Stimulated activated CD4-positive, alpha-beta T cell treated with anti-CD3 and anti-CD28 coated beads, Interleukin-15, amount 100 ng/mL, for 1 hour (primary cell): Measurements from ENCODE around the gene KLF7.
A peak's percentile ranks its signal among the peaks of the same experiment; 100 is the strongest.

Experiments used
- DNase-seq, 2 donors: peaks; one replicate each; pipeline ENCODE4 v3.0.0-alpha.2; 2020; ENCODE audit warnings: low read depth in 1 of 2, low spot score in 1 of 2

KLF7 gene

DNA sequence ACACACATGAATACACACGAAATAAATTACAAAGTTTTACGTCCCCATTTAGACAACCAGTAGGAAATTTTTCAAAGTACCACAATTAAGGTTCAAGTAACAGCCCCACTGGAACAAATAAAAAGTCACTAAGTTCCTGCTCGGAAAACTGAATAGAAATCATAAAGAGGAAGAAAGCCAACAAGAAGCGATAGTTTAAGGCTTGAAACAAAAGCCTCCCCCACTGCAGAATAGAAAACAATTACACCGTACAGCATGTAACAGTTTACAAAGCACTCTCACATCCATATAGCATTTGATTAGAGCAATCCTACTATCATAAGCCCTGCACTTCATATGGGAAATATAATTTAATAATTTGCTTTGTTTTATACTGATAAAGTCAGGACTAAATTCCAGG lies 15.5 kb downstream of the KLF7 start:
- no peak for DNase-seq

GRCh38 chr2:207149249-207150213 lies 16.2 kb downstream of the KLF7 start:
- no peak for DNase-seq

- no peak for DNase-seq
These were observed 17.7 kb downstream of the KLF7 start for GRCh38 chr2:207148020-207148419.

DNA sequence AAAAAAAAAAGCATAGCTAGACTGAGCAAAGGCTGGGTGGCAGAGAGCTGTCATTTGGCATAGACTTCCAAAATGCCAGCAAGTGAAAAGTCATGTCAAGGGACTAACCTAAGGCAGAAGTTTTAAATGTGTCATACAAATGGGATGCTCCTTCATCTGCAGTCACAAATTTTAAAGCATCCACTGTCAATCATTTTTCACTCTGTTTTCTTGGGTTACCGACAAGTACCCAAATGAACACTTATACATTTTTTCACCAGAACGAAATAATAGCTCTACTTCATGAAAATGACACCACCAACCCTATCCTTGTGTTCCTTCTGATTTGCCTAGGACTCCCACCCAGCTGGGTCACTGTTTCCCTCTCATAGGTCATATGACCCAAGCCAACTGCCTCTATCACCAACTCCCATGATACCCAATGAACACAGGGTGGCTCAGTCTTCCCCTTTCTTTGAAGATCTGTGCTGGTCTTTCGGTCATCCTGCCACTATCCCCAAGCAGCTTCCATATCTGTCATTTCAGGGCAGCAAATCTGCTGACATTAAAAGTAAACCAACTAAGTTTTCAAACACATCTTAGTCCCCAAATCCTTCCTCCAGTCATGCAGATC lies 21.5 kb downstream of the KLF7 start:
- DNase-seq: no peak

GRCh38 chr2:207143215-207144172 lies 22.3 kb downstream of the KLF7 start:
- peak in 1 of 2 donors; percentile 25 for DNase-seq

DNA sequence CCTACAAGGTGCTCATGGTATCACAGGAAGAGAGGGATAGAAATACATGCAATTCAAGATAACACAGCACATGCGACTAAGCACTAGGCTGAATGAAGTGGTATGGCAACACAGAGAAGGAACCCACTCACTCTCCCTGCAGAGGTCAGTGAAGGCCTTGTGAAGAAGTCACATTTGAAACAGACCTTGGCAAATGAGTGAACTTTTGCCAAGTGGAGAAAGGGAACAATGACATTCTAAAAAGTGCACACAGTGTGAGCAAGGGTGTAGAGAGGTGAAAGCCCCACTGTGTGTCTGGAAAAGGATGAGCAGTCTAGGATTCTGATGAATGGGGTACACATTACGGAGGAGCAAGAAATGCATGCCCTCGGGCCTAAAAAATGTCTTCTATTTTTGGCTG lies 23.3 kb downstream of the KLF7 start:
- no peak for DNase-seq

DNA sequence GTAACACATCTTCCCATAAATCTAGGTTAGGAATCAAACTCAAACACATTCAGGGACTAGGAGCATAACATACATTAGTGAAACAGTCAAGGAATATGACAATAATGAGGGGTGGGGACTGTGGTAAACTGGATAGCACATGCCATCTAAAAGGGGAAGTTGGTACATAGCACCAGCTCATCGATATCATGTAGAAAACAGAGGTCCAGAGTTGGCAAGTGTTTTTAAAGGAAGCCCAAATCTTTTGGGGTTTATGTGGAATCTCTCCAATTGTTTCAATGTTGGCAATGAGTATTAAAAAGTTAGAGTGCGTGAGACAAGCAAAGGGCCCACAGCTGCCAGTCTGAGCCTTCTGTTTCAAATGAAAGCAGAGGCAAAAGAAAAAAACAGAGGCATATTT lies 24.4 kb downstream of the KLF7 start:
- no peak for DNase-seq

- no peak for DNase-seq
These were observed 25.5 kb downstream of the KLF7 start for GRCh38 chr2:207140265-207140664.

GRCh38 chr2:207139552-207139951 lies 26.2 kb downstream of the KLF7 start:
- DNase-seq: no peak

GRCh38 chr2:207138627-207139297 lies 27.0 kb downstream of the KLF7 start:
- DNase-seq: no peak

- no peak for DNase-seq
These were observed 28.0 kb downstream of the KLF7 start for GRCh38 chr2:207137596-207138337.

DNA sequence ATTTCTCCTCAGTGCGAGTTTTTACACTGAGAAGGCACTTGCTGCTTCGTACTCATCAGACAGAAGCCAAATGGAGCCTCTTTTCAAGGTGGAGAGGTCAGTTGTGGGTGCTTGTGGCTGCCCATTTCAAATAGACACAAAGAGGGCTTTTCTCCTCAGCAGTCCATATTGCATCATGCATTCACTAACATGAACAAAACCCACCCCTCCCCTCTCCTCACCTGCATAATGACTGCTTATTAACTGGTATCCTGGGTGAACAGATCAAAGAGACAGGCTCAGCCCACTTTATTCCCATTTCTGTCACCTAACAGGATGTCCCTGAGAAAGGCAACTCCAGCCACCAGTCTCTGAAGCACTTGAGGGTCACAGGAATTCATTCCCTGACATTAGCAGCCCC lies 28.9 kb downstream of the KLF7 start:
- no peak for DNase-seq

GRCh38 chr2:207135801-207136457 lies 29.8 kb downstream of the KLF7 start:
- DNase-seq: no peak

DNA sequence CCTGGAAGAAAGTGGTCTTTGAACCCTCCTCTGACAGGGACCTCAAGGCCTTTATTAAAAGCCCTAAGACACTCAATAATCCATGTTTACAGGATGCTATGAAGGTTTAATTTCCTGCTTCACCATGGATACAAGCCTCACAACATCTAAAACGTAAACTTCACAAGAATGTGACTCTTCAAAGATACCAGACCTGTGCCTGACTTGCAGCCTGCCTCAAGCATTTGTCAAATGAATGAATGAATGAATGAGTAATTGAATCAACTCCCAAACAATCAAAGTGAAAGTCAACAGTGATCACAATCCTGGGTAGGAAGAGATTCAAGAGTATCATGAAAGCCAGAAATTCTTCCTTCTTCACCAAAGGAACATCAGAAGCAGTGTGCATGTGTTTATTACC lies 30.4 kb downstream of the KLF7 start:
- no peak for DNase-seq

DNA sequence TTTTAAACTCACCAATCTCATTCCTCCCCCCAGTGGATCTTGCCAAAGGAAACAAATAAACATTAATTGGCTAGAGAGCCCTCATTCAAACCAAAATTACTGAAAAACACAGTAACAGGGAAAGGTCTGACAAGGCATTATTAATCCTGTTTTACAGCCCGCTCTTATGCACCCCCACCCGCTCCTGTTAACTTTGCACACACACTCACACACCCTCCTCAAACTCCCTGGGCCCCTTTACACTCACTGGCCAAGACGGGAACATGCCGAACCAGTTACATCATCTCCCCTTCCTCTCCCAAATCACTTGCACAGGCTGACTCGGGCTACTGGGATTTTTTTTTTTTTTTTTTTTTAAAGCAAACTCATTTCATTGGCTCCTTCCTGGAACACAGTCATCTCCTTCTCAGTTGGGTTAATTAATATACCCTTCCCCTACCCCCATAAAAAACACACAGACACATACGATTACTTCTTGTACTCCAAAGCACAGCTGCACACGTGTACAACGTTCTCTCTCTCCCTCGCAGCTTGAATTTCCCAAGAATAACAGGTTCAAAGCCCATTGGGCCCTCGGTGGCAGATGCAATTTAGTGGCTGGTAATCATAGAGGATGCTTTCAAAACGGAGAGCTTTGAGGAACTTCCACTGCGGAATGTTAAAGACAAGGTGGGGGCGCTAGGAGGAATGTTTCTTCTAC lies 31.8 kb downstream of the KLF7 start:
- no peak for DNase-seq

DNA sequence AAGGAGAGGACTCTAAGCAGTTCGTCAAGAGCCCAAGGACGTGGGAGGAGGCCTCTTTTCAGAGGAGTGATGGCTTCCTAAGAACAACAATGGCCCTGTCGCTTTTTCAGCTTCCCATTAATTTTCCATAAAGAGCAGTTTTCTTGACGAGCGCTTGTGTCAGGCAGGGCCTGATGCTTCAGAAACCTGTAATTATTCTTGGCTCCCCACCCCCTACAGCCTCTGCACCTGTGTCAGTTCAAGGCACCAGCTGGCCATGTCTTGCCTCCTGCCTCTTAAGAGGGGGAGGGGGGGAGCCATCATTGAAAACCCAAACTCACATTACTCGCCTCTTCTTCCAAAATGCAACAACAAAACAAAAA lies 32.3 kb downstream of the KLF7 start:
- DNase-seq: no peak

GRCh38 chr2:207132019-207132418 lies 33.7 kb downstream of the KLF7 start:
- DNase-seq: no peak

DNA sequence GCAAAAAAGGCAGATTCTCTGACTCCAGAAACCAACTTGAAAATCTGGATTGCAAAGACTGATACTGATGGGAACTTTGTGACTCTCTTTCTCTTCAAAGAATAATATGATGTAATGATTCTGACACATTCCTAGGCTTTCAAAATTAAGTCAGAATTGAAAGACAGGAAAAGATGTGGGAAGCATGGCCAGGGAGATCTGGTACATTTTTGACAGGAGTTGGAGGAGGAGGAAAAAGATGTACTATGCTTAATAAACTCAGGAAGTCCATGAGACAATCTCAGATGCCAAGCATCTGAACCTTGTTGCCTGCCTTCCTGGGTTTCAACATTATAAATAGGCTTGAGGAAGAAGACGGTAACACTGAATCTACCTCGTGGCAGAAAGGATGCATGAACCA lies 34.2 kb downstream of the KLF7 start:
- no peak for DNase-seq

- no peak for DNase-seq
These were observed 34.7 kb downstream of the KLF7 start for GRCh38 chr2:207130958-207131521.
